DOHH2 (cell line): ENCODE results near the gene C5orf47.

Experiments
- H3F3A ChIP-seq: fragments of 200-600 bp; sonication (generic), shearing (Covaris generic); 2 replicates; pipeline ENCODE4 v1.6.0; 2016; ENCODE audit warnings: antibody characterized with exemption, mild to moderate bottlenecking; ENCODE audit not compliant: control insufficient read depth, insufficient read depth
- H3K27ac ChIP-seq: fragments of 200-600 bp; sonication (generic); 2 replicates; pipeline ENCODE4 v1.5.1; 2014; ENCODE audit warnings: low read depth, mild to moderate bottlenecking, low read length, moderate library complexity
- H3K27me3 ChIP-seq: fragments of 200-600 bp; sonication (generic); 2 replicates; pipeline ENCODE4 v1.6.1; 2014; ENCODE audit warnings: mild to moderate bottlenecking, low read length, mixed read lengths; ENCODE audit not compliant: control insufficient read depth
- H3K36me3 ChIP-seq: fragments of 200-600 bp; sonication (generic); 2 replicates; pipeline ENCODE4 v1.6.1; 2014; ENCODE audit warnings: mild to moderate bottlenecking, low read length, moderate library complexity, mixed read lengths; ENCODE audit not compliant: control insufficient read depth
- H3K4me1 ChIP-seq: fragments of 200-600 bp; sonication (generic); 2 replicates; pipeline ENCODE4 v1.6.1; 2014; ENCODE audit warnings: mild to moderate bottlenecking, low read length, mixed read lengths; ENCODE audit not compliant: control insufficient read depth
- H3K4me2 ChIP-seq: fragments of 200-600 bp; sonication (generic); 2 replicates; pipeline ENCODE4 v1.6.0; 2014; ENCODE audit warnings: mild to moderate bottlenecking, low read length, moderate library complexity
- H3K4me3 ChIP-seq: fragments of 200-600 bp; sonication (generic); 2 replicates; pipeline ENCODE4 v1.5.1; 2014; ENCODE audit warnings: mild to moderate bottlenecking, low read length, mixed read lengths
- H3K79me2 ChIP-seq: fragments of 200-600 bp; sonication (generic); 2 replicates; pipeline ENCODE4 v1.6.1; 2014; ENCODE audit warnings: mild to moderate bottlenecking, low read length, mixed read lengths; ENCODE audit not compliant: control insufficient read depth
- H3K9me2 ChIP-seq: fragments of 200-600 bp; sonication (generic); replicated peaks from 2 replicates; pipeline ENCODE4 v1.6.1; 2014; ENCODE audit warnings: mild to moderate bottlenecking, low read length, mixed read lengths; ENCODE audit not compliant: control insufficient read depth
- H3K9me3 ChIP-seq: fragments of 200-600 bp; sonication (generic); 2 replicates; pipeline ENCODE4 v1.6.1; 2014; ENCODE audit warnings: antibody characterized with exemption, low read length, mixed read lengths; ENCODE audit not compliant: control insufficient read depth, insufficient read depth
- H4K20me1 ChIP-seq: fragments of 200-600 bp; sonication (generic); 2 replicates; pipeline ENCODE4 v1.6.0; 2014; ENCODE audit warnings: low read depth, mild to moderate bottlenecking, antibody characterized with exemption, low read length, moderate library complexity; ENCODE audit not compliant: control insufficient read depth, insufficient read depth
- CTCF ChIP-seq: fragments of 200-600 bp; sonication (generic); IDR thresholded peaks from one replicate; pipeline ENCODE4 v1.5.1; 2014; ENCODE audit warnings: antibody characterized with exemption, mild to moderate bottlenecking, low read depth, low read length; ENCODE audit not compliant: poor library complexity, severe bottlenecking
- EZH2phosphoT487 ChIP-seq: fragments of 200-600 bp; sonication (generic); IDR thresholded peaks from 2 replicates; pipeline ENCODE4 v1.6.1; 2017; ENCODE audit warnings: borderline replicate concordance, mild to moderate bottlenecking, antibody characterized with exemption, low read length, moderate library complexity, mixed read lengths

The C5orf47 gene

GRCh38 chr5:173970878-173971650 lies 17.9 kb upstream of the C5orf47 start:
- Histone ChIP-seq H3K9me2 (no peaks in the 10 kb centered on the region), H3K27me3 (no peaks in the 10 kb centered on the region; the same call in 1 of the 2 replicates), H3K27ac (no peak overlapping the region), H3K79me2 (no peaks in the 10 kb centered on the region), H3K9me3 (no peaks in the 10 kb centered on the region), H3K36me3 (no peaks in the 10 kb centered on the region), H3K4me1 (peaks cover 13% of the 10 kb centered on the region), H3K4me2 (no peak overlapping the region), H3K4me3 (no peak overlapping the region), H3F3A (no peaks in the 10 kb centered on the region; the same call in 1 of the 2 replicates), H4K20me1 (no peaks in the 10 kb centered on the region)
- TF ChIP-seq CTCF: peak; percentile 54
- no peak for TF ChIP-seq EZH2phosphoT487

- Histone ChIP-seq H3K27ac (no peak overlapping the region), H3K79me2 (no peaks in the 10 kb centered on the region), H3K9me3 (no peaks in the 10 kb centered on the region), H3K9me2 (no peaks in the 10 kb centered on the region), H3K4me2 (no peak overlapping the region), H4K20me1 (no peaks in the 10 kb centered on the region), H3K27me3 (no peaks in the 10 kb centered on the region; the same call in 1 of the 2 replicates), H3F3A (no peaks in the 10 kb centered on the region; the same call in 1 of the 2 replicates), H3K4me1 (peaks cover 13% of the 10 kb centered on the region), H3K4me3 (no peak overlapping the region), H3K36me3 (no peaks in the 10 kb centered on the region)
- TF ChIP-seq EZH2phosphoT487 (no peak), CTCF (no peak)
These were observed 17.2 kb upstream of the C5orf47 start for GRCh38 chr5:173971681-173972345.

GRCh38 chr5:173972607-173972924 lies 16.4 kb upstream of the C5orf47 start:
- H3F3A ChIP-seq: no peaks in the 10 kb centered on the region
- peak overlapping the region; percentile 72; the same call in 1 of the 2 replicates for H3K4me2 ChIP-seq
- no peak overlapping the region for H3K4me3 ChIP-seq
- no peak overlapping the region for H3K27ac ChIP-seq
- no peaks in the 10 kb centered on the region for H3K9me2 ChIP-seq
- H3K79me2 ChIP-seq: no peaks in the 10 kb centered on the region
- no peak for TF ChIP-seq EZH2phosphoT487
- TF ChIP-seq CTCF: no peak
- no peaks in the 10 kb centered on the region for H3K36me3 ChIP-seq
- no peaks in the 10 kb centered on the region; the same call in 1 of the 2 replicates for H3K27me3 ChIP-seq
- H3K9me3 ChIP-seq: no peaks in the 10 kb centered on the region
- peaks cover 13% of the 10 kb centered on the region for H3K4me1 ChIP-seq
- H4K20me1 ChIP-seq: no peaks in the 10 kb centered on the region
